DOHH2 (cell line): Measurements from ENCODE around the gene ITGBL1.
A peak's percentile ranks its signal among the peaks of the same experiment; 100 is the strongest.

ENCODE experiments used
- H3F3A ChIP-seq: fragments of 200-600 bp; sonication (generic), shearing (Covaris generic); 2 replicates; pipeline ENCODE4 v1.6.0; 2016; ENCODE audit warnings: antibody characterized with exemption, mild to moderate bottlenecking; ENCODE audit not compliant: control insufficient read depth, insufficient read depth
- H3K27ac ChIP-seq: fragments of 200-600 bp; sonication (generic); 2 replicates; pipeline ENCODE4 v1.5.1; 2014; ENCODE audit warnings: low read depth, mild to moderate bottlenecking, low read length, moderate library complexity
- H3K27me3 ChIP-seq: fragments of 200-600 bp; sonication (generic); 2 replicates; pipeline ENCODE4 v1.6.1; 2014; ENCODE audit warnings: mild to moderate bottlenecking, low read length, mixed read lengths; ENCODE audit not compliant: control insufficient read depth
- H3K36me3 ChIP-seq: fragments of 200-600 bp; sonication (generic); 2 replicates; pipeline ENCODE4 v1.6.1; 2014; ENCODE audit warnings: mild to moderate bottlenecking, low read length, moderate library complexity, mixed read lengths; ENCODE audit not compliant: control insufficient read depth
- H3K4me1 ChIP-seq: fragments of 200-600 bp; sonication (generic); 2 replicates; pipeline ENCODE4 v1.6.1; 2014; ENCODE audit warnings: mild to moderate bottlenecking, low read length, mixed read lengths; ENCODE audit not compliant: control insufficient read depth
- H3K4me2 ChIP-seq: fragments of 200-600 bp; sonication (generic); 2 replicates; pipeline ENCODE4 v1.6.0; 2014; ENCODE audit warnings: mild to moderate bottlenecking, low read length, moderate library complexity
- H3K4me3 ChIP-seq: fragments of 200-600 bp; sonication (generic); 2 replicates; pipeline ENCODE4 v1.5.1; 2014; ENCODE audit warnings: mild to moderate bottlenecking, low read length, mixed read lengths
- H3K79me2 ChIP-seq: fragments of 200-600 bp; sonication (generic); 2 replicates; pipeline ENCODE4 v1.6.1; 2014; ENCODE audit warnings: mild to moderate bottlenecking, low read length, mixed read lengths; ENCODE audit not compliant: control insufficient read depth
- H3K9me2 ChIP-seq: fragments of 200-600 bp; sonication (generic); replicated peaks from 2 replicates; pipeline ENCODE4 v1.6.1; 2014; ENCODE audit warnings: mild to moderate bottlenecking, low read length, mixed read lengths; ENCODE audit not compliant: control insufficient read depth
- H3K9me3 ChIP-seq: fragments of 200-600 bp; sonication (generic); 2 replicates; pipeline ENCODE4 v1.6.1; 2014; ENCODE audit warnings: antibody characterized with exemption, low read length, mixed read lengths; ENCODE audit not compliant: control insufficient read depth, insufficient read depth
- H4K20me1 ChIP-seq: fragments of 200-600 bp; sonication (generic); 2 replicates; pipeline ENCODE4 v1.6.0; 2014; ENCODE audit warnings: low read depth, mild to moderate bottlenecking, antibody characterized with exemption, low read length, moderate library complexity; ENCODE audit not compliant: control insufficient read depth, insufficient read depth
- CTCF ChIP-seq: fragments of 200-600 bp; sonication (generic); IDR thresholded peaks from one replicate; pipeline ENCODE4 v1.5.1; 2014; ENCODE audit warnings: antibody characterized with exemption, mild to moderate bottlenecking, low read depth, low read length; ENCODE audit not compliant: poor library complexity, severe bottlenecking
- EZH2phosphoT487 ChIP-seq: fragments of 200-600 bp; sonication (generic); IDR thresholded peaks from 2 replicates; pipeline ENCODE4 v1.6.1; 2017; ENCODE audit warnings: borderline replicate concordance, mild to moderate bottlenecking, antibody characterized with exemption, low read length, moderate library complexity, mixed read lengths

Gene ITGBL1

GRCh38 chr13:101626925-101627555 is 174.6 kb downstream of the ITGBL1 start:
- no peaks in the 10 kb centered on the region for H3K79me2 ChIP-seq
- no peaks in the 10 kb centered on the region for H3K36me3 ChIP-seq
- H3K4me1 ChIP-seq = peaks cover 14% of the 10 kb centered on the region
- H3K4me3 ChIP-seq = peak overlapping the region; percentile 27
- H3K9me3 ChIP-seq = no peaks in the 10 kb centered on the region
- peak overlapping the region; percentile 42 for H3K4me2 ChIP-seq
- no peaks in the 10 kb centered on the region for H3K9me2 ChIP-seq
- no peaks in the 10 kb centered on the region for H3K27me3 ChIP-seq
- H4K20me1 ChIP-seq = no peaks in the 10 kb centered on the region
- H3F3A ChIP-seq = no peaks in the 10 kb centered on the region
- H3K27ac ChIP-seq = no peak overlapping the region
- TF ChIP-seq CTCF (no peak), EZH2phosphoT487 (no peak)

GRCh38 chr13:101627556-101627943 is 175.1 kb downstream of the ITGBL1 start:
- Histone ChIP-seq H3K36me3 (no peaks in the 10 kb centered on the region), H3K4me2 (no peak overlapping the region), H3K4me1 (peaks cover 14% of the 10 kb centered on the region), H3K9me3 (no peaks in the 10 kb centered on the region), H4K20me1 (no peaks in the 10 kb centered on the region), H3K79me2 (no peaks in the 10 kb centered on the region), H3K27me3 (no peaks in the 10 kb centered on the region), H3K4me3 (no peak overlapping the region), H3K9me2 (no peaks in the 10 kb centered on the region), H3K27ac (no peak overlapping the region), H3F3A (no peaks in the 10 kb centered on the region)
- TF ChIP-seq CTCF = no peak
- TF ChIP-seq EZH2phosphoT487 = no peak

- no peak overlapping the region for H3K4me2 ChIP-seq
- no peaks in the 10 kb centered on the region for H3K27me3 ChIP-seq
- no peaks in the 10 kb centered on the region for H3F3A ChIP-seq
These were observed 176.4 kb downstream of the ITGBL1 start for GRCh38 chr13:101628900-101629299.

More at GRCh38 chr13:101628900-101629299, 176.4 kb downstream of the ITGBL1 start:
- Histone ChIP-seq H3K79me2 (no peaks in the 10 kb centered on the region), H4K20me1 (no peaks in the 10 kb centered on the region), H3K4me3 (no peak overlapping the region), H3K4me1 (peaks cover 11% of the 10 kb centered on the region), H3K9me2 (no peaks in the 10 kb centered on the region), H3K9me3 (no peaks in the 10 kb centered on the region), H3K36me3 (no peaks in the 10 kb centered on the region), H3K27ac (no peak overlapping the region)
- TF ChIP-seq CTCF (no peak), EZH2phosphoT487 (no peak)
